Measurements from ENCODE around the gene NPL.

The NPL gene

DNA sequence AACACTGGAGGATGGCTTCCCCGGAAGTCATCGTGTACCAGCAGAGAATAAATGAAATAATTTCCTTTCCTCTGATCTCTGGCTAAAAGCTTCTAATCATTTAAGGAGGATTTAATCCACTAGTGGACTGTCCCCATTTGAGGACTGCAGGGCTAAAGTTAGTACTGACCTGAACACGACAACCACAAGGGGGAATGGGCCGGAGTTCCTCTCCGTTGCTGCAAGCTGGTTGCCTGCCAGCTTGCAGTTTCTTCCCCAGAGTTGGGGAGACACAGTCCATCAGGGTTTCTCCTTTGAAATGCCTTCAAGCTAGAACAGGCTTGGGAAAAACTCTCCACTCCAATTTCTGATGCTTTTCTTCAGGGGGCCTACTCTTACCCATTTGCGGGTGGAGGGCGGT lies 35.5 kb upstream of the NPL start:
- no peak overlapping the region for H3K4me3 ChIP-seq (ENCODE audit: low read depth, low read length)
- no peak overlapping the region for H3K27ac ChIP-seq
- H3K79me2 ChIP-seq: no peaks in the 10 kb centered on the region
- TF ChIP-seq, protein P1, sequence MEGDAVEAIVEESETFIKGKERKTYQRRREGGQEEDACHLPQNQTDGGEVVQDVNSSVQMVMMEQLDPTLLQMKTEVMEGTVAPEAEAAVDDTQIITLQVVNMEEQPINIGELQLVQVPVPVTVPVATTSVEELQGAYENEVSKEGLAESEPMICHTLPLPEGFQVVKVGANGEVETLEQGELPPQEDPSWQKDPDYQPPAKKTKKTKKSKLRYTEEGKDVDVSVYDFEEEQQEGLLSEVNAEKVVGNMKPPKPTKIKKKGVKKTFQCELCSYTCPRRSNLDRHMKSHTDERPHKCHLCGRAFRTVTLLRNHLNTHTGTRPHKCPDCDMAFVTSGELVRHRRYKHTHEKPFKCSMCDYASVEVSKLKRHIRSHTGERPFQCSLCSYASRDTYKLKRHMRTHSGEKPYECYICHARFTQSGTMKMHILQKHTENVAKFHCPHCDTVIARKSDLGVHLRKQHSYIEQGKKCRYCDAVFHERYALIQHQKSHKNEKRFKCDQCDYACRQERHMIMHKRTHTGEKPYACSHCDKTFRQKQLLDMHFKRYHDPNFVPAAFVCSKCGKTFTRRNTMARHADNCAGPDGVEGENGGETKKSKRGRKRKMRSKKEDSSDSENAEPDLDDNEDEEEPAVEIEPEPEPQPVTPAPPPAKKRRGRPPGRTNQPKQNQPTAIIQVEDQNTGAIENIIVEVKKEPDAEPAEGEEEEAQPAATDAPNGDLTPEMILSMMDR (IDR thresholded peaks at IDR 0.05): no peak
- H3K4me2 ChIP-seq (ENCODE audit: low read length): no peak overlapping the region
- H3K9ac ChIP-seq: no peak overlapping the region
- no peaks in the 10 kb centered on the region for H3K4me1 ChIP-seq
- no peaks in the 10 kb centered on the region for H3K27me3 ChIP-seq (ENCODE audit: control insufficient read depth, insufficient read depth, low read length)
- H3K36me3 ChIP-seq (ENCODE audit: control insufficient read depth, insufficient read depth, low read length): no peaks in the 10 kb centered on the region
- no peaks in the 10 kb centered on the region for H3K9me3 ChIP-seq (ENCODE audit: control insufficient read depth, low read length)
- no peak overlapping the region for H2AFZ ChIP-seq

DNA sequence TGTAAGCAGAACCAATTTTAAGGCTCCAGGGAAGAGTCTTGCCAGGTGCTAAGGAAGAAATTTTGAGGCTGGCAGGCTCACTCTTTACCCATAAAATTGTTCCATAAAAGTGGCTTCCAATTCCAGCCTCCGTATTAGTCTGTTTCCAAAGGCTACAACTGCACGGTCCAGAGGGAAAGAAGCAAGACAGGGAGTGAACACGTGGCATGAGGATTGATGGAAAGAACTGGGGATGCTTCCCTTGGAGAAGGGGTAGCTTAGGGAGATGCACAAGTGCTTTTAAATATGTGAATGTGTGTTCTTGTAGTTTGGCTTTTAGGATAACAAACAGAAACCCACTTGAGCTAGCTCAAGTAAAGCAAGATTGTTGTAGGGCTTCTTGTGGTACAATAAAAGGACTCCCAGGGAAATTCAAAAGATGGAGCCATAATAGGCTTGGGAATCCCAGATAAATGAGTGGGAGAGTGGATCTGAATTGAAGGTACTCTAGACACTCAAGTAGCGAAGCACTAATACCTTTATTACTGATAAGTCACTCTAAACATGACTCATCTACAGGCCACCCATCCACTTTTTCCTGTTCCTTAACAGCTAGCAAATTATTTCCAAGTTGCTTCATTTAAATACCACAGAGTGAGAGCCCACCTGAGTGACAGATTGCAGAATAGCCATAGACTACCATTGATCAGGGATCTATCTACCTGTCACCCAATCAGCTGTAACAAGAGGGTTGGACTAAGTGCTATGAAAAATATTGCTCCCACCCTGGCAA lies 34.8 kb upstream of the NPL start:
- no peak overlapping the region for H2AFZ ChIP-seq
- no peaks in the 10 kb centered on the region for H3K4me1 ChIP-seq
- no peak overlapping the region for H3K4me3 ChIP-seq (ENCODE audit: low read depth, low read length)
- TF ChIP-seq, protein P1 (IDR thresholded peaks at IDR 0.05): no peak
- no peak overlapping the region for H3K9ac ChIP-seq
- H3K27me3 ChIP-seq (ENCODE audit: control insufficient read depth, insufficient read depth, low read length): no peaks in the 10 kb centered on the region
- H3K36me3 ChIP-seq (ENCODE audit: control insufficient read depth, insufficient read depth, low read length): no peaks in the 10 kb centered on the region
- H3K9me3 ChIP-seq (ENCODE audit: control insufficient read depth, low read length): no peaks in the 10 kb centered on the region
- H3K27ac ChIP-seq: no peak overlapping the region
- H3K79me2 ChIP-seq: no peaks in the 10 kb centered on the region
- H3K4me2 ChIP-seq (ENCODE audit: low read length): no peak overlapping the region

DNA sequence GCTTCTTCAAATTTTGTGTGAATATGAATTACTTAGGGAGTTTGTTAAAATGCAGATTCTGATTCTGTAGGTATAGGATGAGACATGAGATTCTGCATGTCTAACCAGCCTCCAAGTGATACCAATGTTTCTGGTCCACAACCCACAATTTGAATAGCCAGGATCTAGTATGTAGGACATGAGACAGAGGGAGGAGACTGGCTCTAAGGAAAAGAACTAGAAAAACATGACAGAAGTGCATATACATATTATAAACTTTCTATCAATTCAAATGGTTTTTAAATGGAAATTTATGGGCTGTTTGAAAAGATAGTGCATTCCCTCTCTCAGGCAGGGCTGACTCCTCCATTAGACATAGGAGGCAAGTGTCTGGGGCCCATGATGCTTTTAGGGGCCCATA lies 33.9 kb upstream of the NPL start:
- H3K27me3 ChIP-seq (ENCODE audit: control insufficient read depth, insufficient read depth, low read length): no peaks in the 10 kb centered on the region
- H3K9ac ChIP-seq: no peak overlapping the region
- no peak overlapping the region for H3K4me2 ChIP-seq (ENCODE audit: low read length)
- no peak overlapping the region for H3K4me3 ChIP-seq (ENCODE audit: low read depth, low read length)
- H3K9me3 ChIP-seq (ENCODE audit: control insufficient read depth, low read length): no peaks in the 10 kb centered on the region
- no peaks in the 10 kb centered on the region for H3K79me2 ChIP-seq
- no peak overlapping the region for H3K27ac ChIP-seq
- H3K36me3 ChIP-seq (ENCODE audit: control insufficient read depth, insufficient read depth, low read length): no peaks in the 10 kb centered on the region
- H2AFZ ChIP-seq: no peak overlapping the region
- no peaks in the 10 kb centered on the region for H3K4me1 ChIP-seq
- TF ChIP-seq, protein P1 (IDR thresholded peaks at IDR 0.05): no peak

DNA sequence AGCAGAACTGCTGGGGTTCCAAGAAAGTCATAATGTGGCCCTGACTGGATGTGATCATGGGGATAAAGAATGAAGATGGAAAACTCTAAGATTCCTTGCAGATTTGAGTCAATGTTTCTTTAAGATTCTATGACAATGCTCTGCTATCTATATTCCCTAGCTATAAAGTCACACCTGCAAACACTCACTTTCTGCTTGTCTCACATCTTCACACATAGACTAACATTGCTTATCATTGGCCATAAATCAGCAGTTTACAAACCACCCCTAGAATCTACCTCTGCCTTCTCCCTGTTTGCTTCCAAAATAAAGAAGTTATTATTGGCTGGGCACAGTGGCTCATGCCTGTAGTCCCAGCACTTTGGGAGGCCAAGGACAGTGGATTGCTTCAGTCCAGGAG lies 33.1 kb upstream of the NPL start:
- no peak overlapping the region for H3K4me3 ChIP-seq (ENCODE audit: low read depth, low read length)
- H3K27me3 ChIP-seq (ENCODE audit: control insufficient read depth, insufficient read depth, low read length): no peaks in the 10 kb centered on the region
- no peaks in the 10 kb centered on the region for H3K79me2 ChIP-seq
- TF ChIP-seq, protein P1 (IDR thresholded peaks at IDR 0.05): no peak
- no peaks in the 10 kb centered on the region for H3K36me3 ChIP-seq (ENCODE audit: control insufficient read depth, insufficient read depth, low read length)
- H3K4me2 ChIP-seq (ENCODE audit: low read length): no peak overlapping the region
- no peak overlapping the region for H3K27ac ChIP-seq
- no peaks in the 10 kb centered on the region for H3K9me3 ChIP-seq (ENCODE audit: control insufficient read depth, low read length)
- no peak overlapping the region for H3K9ac ChIP-seq
- H3K4me1 ChIP-seq: no peaks in the 10 kb centered on the region
- no peak overlapping the region for H2AFZ ChIP-seq
